Panc1 (cell line): ENCODE results near the gene GAL3ST2.

Experiments used
- POLR2AphosphoS5 ChIP-seq: IDR thresholded peaks from 2 replicates; pipeline ENCODE4 v1.6.1; 2012; ENCODE audit warnings: mild to moderate bottlenecking, low read depth, low read length, moderate library complexity
- SIN3A ChIP-seq: IDR thresholded peaks from 2 replicates; pipeline ENCODE4 v1.6.1; 2012; ENCODE audit warnings: low read depth, mild to moderate bottlenecking, low read length, moderate library complexity, borderline replicate concordance; ENCODE audit not compliant: insufficient read depth
- TF ChIP-seq, protein P1 (sequence below): fragments of 450-650 bp; IDR thresholded peaks from 2 replicates; pipeline ENCODE4 v1.5.1; 2017; ENCODE audit warnings: mild to moderate bottlenecking

DNA sequence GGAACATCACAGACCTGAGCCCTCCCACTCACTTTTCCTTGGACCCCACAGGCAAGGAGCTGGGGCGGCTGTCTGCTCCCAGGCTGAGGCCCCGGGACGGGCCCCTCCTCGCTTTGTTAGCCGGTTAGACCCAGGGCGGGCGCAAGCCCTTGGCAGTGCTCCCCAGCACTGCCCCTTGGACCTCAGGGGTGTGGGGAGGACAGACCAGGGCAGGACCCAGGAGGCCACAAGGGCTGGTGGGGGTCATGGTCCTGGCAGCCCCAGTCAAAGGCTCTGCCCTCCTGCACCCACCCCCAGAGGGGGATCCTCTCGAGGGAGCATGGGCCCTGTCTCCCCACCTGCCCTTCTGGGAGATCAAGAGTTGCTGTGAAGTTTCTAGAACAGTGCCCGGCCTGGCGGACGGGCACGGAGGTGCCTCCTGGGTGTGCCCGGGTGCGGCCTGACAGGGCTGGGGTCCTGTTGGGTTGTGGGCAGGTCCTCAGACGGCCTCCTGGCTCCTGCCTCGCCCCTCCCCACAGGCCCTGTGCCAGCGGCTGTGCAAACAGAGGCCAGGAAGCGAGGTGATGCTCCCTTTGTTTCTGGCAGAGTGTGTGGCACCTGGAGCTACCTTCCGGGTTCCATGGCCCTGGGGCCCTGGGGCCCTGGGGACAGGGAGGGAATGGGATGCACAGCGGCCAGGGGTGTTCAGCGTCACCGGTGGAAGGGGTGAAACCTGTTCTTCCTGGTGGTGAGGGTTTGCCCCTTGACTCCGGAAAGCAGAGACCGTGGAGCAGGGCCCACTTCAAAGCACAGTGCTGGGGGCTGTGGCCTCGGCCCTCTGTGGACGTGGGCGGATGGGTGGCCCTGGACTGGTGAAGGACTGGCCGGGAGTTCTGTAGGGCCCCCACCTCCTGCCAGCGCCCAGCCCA is 2.9 kb upstream of the GAL3ST2 start:
- TF ChIP-seq, protein P1, sequence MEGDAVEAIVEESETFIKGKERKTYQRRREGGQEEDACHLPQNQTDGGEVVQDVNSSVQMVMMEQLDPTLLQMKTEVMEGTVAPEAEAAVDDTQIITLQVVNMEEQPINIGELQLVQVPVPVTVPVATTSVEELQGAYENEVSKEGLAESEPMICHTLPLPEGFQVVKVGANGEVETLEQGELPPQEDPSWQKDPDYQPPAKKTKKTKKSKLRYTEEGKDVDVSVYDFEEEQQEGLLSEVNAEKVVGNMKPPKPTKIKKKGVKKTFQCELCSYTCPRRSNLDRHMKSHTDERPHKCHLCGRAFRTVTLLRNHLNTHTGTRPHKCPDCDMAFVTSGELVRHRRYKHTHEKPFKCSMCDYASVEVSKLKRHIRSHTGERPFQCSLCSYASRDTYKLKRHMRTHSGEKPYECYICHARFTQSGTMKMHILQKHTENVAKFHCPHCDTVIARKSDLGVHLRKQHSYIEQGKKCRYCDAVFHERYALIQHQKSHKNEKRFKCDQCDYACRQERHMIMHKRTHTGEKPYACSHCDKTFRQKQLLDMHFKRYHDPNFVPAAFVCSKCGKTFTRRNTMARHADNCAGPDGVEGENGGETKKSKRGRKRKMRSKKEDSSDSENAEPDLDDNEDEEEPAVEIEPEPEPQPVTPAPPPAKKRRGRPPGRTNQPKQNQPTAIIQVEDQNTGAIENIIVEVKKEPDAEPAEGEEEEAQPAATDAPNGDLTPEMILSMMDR, result no peak
- TF ChIP-seq POLR2AphosphoS5, result no peak
- no peak for TF ChIP-seq SIN3A
